Esophagus muscularis mucosa (tissue), 3 donors: ENCODE data around the gene ATF6B.

Experiments used
- EP300 ChIP-seq: sonication (generic); formaldehyde crosslinking; IDR thresholded peaks from one replicate; pipeline ENCODE4 v1.6.1; 2017; ENCODE audit warnings: antibody characterized with exemption
- TF ChIP-seq, protein P1 (sequence below), 3 experiments: fragments of 200-600 bp in 2 of 3; fragments of 450-650 bp in 1 of 3; sonication (generic) in 2 of 3; IDR thresholded peaks; one replicate each; pipeline ENCODE4 v1.5.1; 2017 to 2019; ENCODE audit warnings: antibody characterized with exemption in 3 of 3, mild to moderate bottlenecking in 2 of 3, moderate library complexity in 1 of 3

DNA sequence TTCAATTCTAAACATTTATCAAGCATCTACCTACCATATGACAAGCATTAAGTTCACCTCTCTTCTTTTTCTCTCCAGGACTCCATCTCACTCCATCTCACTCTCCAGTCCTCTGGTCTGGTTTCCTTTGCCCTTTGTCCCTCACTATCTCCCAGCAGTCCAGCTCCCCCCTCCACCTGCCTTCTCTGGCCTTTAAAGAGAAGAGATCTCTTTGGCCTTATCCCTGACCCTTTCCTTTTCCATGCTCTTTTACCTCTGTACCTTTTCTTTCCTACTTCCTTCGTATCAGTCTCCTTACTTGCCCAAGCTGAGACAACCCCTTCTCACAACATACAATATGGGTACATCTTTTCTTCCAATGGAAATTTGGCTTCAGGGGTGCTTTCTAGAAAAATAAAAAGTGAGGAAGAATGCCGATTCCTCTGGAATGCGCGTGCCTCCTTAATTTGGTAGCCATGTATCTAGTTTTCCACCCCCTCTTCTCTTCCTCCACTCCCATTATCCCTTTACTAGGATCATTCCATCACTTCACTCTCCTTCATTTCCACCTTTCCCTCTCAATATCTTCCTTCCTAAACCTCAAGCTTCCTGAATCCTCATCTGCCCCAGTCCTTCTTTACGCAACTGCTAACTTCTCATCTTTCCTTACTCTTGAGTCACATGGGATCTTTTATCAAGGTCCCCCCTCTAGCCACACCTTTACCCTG, 48.6 kb upstream of the ATF6B start:
- TF ChIP-seq EP300: no peak
- TF ChIP-seq, protein P1, sequence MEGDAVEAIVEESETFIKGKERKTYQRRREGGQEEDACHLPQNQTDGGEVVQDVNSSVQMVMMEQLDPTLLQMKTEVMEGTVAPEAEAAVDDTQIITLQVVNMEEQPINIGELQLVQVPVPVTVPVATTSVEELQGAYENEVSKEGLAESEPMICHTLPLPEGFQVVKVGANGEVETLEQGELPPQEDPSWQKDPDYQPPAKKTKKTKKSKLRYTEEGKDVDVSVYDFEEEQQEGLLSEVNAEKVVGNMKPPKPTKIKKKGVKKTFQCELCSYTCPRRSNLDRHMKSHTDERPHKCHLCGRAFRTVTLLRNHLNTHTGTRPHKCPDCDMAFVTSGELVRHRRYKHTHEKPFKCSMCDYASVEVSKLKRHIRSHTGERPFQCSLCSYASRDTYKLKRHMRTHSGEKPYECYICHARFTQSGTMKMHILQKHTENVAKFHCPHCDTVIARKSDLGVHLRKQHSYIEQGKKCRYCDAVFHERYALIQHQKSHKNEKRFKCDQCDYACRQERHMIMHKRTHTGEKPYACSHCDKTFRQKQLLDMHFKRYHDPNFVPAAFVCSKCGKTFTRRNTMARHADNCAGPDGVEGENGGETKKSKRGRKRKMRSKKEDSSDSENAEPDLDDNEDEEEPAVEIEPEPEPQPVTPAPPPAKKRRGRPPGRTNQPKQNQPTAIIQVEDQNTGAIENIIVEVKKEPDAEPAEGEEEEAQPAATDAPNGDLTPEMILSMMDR (IDR thresholded peaks at IDR 0.05): no peak
